ENCODE results near the gene ROPN1L. TPM values are rescaled to one million over a fixed set of nuclear protein-coding genes. Genes with fewer than 3 reads are reported as not detected.
"Not testable (repeated sequence)": the region's sequence is repeated elsewhere in the genome, so short reads cannot be mapped to it uniquely, and the experiment has no call there.

The ROPN1L gene
- total and polyA plus RNA-seq, 2 donors (not counting 1 experiment from before 2014, with no cell fraction given) = 0.91 TPM; not detected in 1

DNA sequence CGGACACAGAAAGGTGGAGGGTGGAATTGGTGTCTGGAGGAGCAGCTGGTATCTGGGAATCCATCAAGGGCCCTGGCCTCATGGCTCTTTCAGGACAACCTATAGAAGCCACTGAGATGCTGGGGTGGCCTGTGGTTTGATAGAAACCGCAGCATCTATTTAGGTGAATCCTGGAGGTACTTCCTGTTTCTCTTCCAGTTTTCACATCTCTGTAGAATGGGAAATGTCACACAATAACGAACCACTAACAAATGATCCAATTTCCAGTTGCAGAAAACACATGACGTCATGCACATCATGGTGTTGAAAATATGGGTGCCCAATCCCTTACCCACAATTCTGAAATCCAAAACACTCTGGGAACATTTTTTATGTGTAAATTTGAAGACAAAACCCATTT, 52.2 kb downstream of the ROPN1L start:
- WGBS (ENCODE audit: insufficient coverage) = no CpG with 5 or more reads among the region's 4 CpGs

GRCh38 chr5:10494497-10494896, 52.8 kb downstream of the ROPN1L start:
- CTCF ChIA-PET = interaction anchor here (0.6 to 0.7 kb wide), 2 partner anchors 15 to 135 kb away, joined by 3 read pairs; no protein-coding TSS in a partner anchor
- H3K27me3 Mint-ChIP-seq; ATAC-seq (ENCODE audit: low read depth); H3K79me2 ChIP-seq (ENCODE audit: control insufficient read depth, insufficient read depth, low read length); H3K4me3 ChIP-seq (ENCODE audit: control extremely low read depth in 1 of 5, extremely low read depth in 1 of 5, insufficient read depth in 1 of 5, low read depth in 2 of 5, low read length in 4 of 5); DNase-seq; H3K36me3 ChIP-seq (replicated peaks in 1 of 2; ENCODE audit: control extremely low read depth in 1 of 2, control insufficient read depth in 1 of 2, extremely low read depth in 1 of 2, insufficient read depth in 2 of 2, low read length in 1 of 2); intact Hi-C loops (cut with micrococcal nuclease); H3K9me3 Mint-ChIP-seq (ENCODE audit: insufficient read depth); H4K20me1 ChIP-seq (ENCODE audit: control insufficient read depth, insufficient read depth, low read length, poor library complexity, severe bottlenecking); H3K4me3 Mint-ChIP-seq; H3K27me3 ChIP-seq (replicated peaks in 1 of 4; ENCODE audit: control extremely low read depth in 1 of 4, control insufficient read depth in 3 of 4, insufficient read depth in 4 of 4, low read length in 3 of 4); H3K9ac ChIP-seq (ENCODE audit: low read length); H3K27ac Mint-ChIP-seq; H3K27ac ChIP-seq (ENCODE audit: low read length in 2 of 2); H3K4me2 ChIP-seq (replicated peaks; ENCODE audit: low read depth, low read length, poor library complexity, severe bottlenecking); H2AFZ ChIP-seq (ENCODE audit: insufficient read depth, low read depth, low read length, poor library complexity, severe bottlenecking): not testable (repeated sequence)
- peaks cover 36% of the 10 kb centered on the region for H3K4me1 Mint-ChIP-seq
- 100% methylated on average over 5 of the region's 6 CpGs for WGBS (ENCODE audit: insufficient coverage)
- H3K9me3 ChIP-seq (ENCODE audit: control extremely low read depth in 1 of 3, control insufficient read depth in 2 of 3, insufficient read depth in 1 of 3, low read length in 2 of 3) = peaks cover 2 to 21% (median 17%) of the 10 kb centered on the region in 3 donors
- H3K4me1 ChIP-seq (ENCODE audit: control insufficient read depth in 2 of 2, insufficient read depth in 2 of 2, low read length in 2 of 2) = peaks cover 20 to 31% of the 10 kb centered on the region in 2 donors
- POLR2A ChIA-PET = interaction anchor here (0.6 kb wide), 1 partner anchor 70 kb away, joined by 7 read pairs; no protein-coding TSS in a partner anchor

More for the DNA sequence above, 52.2 kb downstream of the ROPN1L start:
- H3K27ac ChIP-seq (ENCODE audit: low read length in 2 of 2) = no peak overlapping the region
- no peak overlapping the region for H3K9ac ChIP-seq (ENCODE audit: low read length)
- H4K20me1 ChIP-seq (ENCODE audit: control insufficient read depth, insufficient read depth, low read length, poor library complexity, severe bottlenecking) = no peaks in the 10 kb centered on the region
- Mint-ChIP-seq H3K9me3 (ENCODE audit: insufficient read depth) (peaks cover 6% of the 10 kb centered on the region), H3K27me3 (no peaks in the 10 kb centered on the region), H3K27ac (no peak overlapping the region), H3K4me1 (peaks cover 40% of the 10 kb centered on the region), H3K4me3 (no peak overlapping the region)
- ChIA-PET POLR2A (interaction anchor here (0.6 kb wide), 1 partner anchor 70 kb away, joined by 7 read pairs; no protein-coding TSS in a partner anchor), CTCF (no interaction called here)
- no peak for ATAC-seq (ENCODE audit: low read depth)
- H2AFZ ChIP-seq (ENCODE audit: insufficient read depth, low read depth, low read length, poor library complexity, severe bottlenecking) = no peak overlapping the region
- no peak for TF ChIP-seq CTCF (IDR thresholded peaks at IDR 0.05)
- no peaks in the 10 kb centered on the region for H3K27me3 ChIP-seq (replicated peaks in 1 of 4; ENCODE audit: control extremely low read depth in 1 of 4, control insufficient read depth in 3 of 4, insufficient read depth in 4 of 4, low read length in 3 of 4)
- DNase-seq = no peak
- intact Hi-C loops (cut with micrococcal nuclease) = no loop called here
- H3K4me3 ChIP-seq (ENCODE audit: control extremely low read depth in 1 of 5, extremely low read depth in 1 of 5, insufficient read depth in 1 of 5, low read depth in 2 of 5, low read length in 4 of 5) = no peak overlapping the region
- H3K36me3 ChIP-seq (replicated peaks in 1 of 2; ENCODE audit: control extremely low read depth in 1 of 2, control insufficient read depth in 1 of 2, extremely low read depth in 1 of 2, insufficient read depth in 2 of 2, low read length in 1 of 2) = no peaks in the 10 kb centered on the region
- peaks cover 2 to 21% (median 17%) of the 10 kb centered on the region in 3 donors for H3K9me3 ChIP-seq (ENCODE audit: control extremely low read depth in 1 of 3, control insufficient read depth in 2 of 3, insufficient read depth in 1 of 3, low read length in 2 of 3)
- H3K4me1 ChIP-seq (ENCODE audit: control insufficient read depth in 2 of 2, insufficient read depth in 2 of 2, low read length in 2 of 2) = peaks cover 25 to 38% of the 10 kb centered on the region in 2 donors
- no peak overlapping the region for H3K4me2 ChIP-seq (replicated peaks; ENCODE audit: low read depth, low read length, poor library complexity, severe bottlenecking)
- no peaks in the 10 kb centered on the region for H3K79me2 ChIP-seq (ENCODE audit: control insufficient read depth, insufficient read depth, low read length)
